ENCODE data around the gene NBDY.

- TF ChIP-seq POLR2A (IDR thresholded peaks at IDR 0.05) (no peak), CTCF (IDR thresholded peaks at IDR 0.05) (no peak), EP300 (IDR thresholded peaks at IDR 0.05) (no peak), POLR2AphosphoS5 (IDR thresholded peaks at IDR 0.05) (no peak)
These were observed 32.1 kb downstream of the NBDY start for GRCh38 chrX:56761167-56761566.
